HG02938 (cell line): ENCODE measurements around the gene SYNPO.

Source experiments
- ATAC-seq: cut with Tn5 transposase; IDR thresholded peaks from one replicate; pipeline ENCODE4 v1.9.1; 2021; ENCODE audit warnings: mild to moderate bottlenecking, moderate library complexity; ENCODE audit not compliant: unreplicated experiment

Gene SYNPO

GRCh38 chr5:150653762-150654556, 13.5 kb downstream of the SYNPO start:
- no peak for ATAC-seq

- no peak for ATAC-seq
Measured at GRCh38 chr5:150655221-150655620, 14.8 kb downstream of the SYNPO start.

GRCh38 chr5:150656191-150657132, 16.0 kb downstream of the SYNPO start:
- ATAC-seq, result peak; percentile 79

DNA sequence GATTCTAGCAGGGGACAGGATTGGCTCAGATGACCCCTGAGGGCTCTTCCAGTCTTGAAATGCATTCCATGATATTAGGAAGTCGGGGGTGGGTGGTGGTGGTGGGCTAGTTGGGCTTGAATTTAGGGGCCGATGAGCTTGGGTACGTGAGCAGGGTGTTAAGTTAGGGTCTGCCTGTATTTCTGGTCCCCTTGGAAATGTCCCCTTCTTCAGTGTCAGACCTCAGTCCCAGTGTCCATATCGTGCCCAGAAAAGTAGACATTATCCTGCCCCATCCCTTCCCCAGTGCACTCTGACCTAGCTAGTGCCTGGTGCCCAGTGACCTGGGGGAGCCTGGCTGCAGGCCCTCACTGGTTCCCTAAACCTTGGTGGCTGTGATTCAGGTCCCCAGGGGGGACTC, 17.7 kb downstream of the SYNPO start:
- no peak for ATAC-seq

DNA sequence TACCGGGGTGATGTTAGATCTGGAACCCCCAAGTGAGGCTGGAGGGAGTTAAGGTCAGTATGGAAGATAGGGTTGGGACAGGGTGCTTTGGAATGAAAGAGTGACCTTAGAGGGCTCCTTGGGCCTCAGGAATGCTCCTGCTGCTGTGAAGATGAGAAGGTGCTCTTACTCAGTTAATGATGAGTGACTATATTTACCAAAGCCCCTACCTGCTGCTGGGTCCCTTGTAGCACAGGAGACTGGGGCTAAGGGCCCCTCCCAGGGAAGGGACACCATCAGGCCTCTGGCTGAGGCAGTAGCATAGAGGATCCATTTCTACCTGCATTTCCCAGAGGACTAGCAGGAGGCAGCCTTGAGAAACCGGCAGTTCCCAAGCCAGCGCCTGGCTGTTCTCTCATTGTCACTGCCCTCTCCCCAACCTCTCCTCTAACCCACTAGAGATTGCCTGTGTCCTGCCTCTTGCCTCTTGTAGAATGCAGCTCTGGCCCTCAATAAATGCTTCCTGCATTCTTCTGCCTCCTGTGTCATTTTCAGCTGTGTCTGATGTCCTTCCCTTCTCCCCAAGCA, 18.3 kb downstream of the SYNPO start:
- no peak for ATAC-seq

GRCh38 chr5:150659360-150660107, 19.1 kb downstream of the SYNPO start:
- ATAC-seq, result no peak

- no peak for ATAC-seq
Measured at GRCh38 chr5:150660108-150660831, 19.8 kb downstream of the SYNPO start.

DNA sequence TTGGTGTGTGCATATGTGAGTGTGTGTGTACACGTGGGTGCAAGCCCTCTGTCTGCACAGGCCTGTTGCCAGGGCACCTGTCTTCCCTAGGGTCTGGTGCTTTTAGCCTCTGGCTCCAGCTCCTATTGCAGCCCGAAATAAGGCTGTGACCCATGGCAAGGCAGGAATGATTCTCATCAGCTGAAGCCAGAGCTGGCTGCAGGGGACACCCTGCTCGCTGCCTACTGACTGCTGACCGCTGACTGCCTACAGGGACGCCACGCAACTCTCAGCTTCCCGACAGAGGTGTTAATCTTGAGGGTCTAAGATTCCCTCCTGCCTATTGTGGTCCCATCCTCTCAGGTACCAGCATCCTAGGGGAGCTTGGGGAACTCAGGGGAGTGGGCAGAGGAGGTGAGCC, 20.6 kb downstream of the SYNPO start, which contains the start of gene MYOZ3:
Gene MYOZ3, plus strand, starts transcription at position 166 of the 400 bp plus-strand sequence. CDS start 1,691 bp downstream, outside the sequence.
- no peak for ATAC-seq

GRCh38 chr5:150661821-150662596, 21.5 kb downstream of the SYNPO start:
- no peak for ATAC-seq

DNA sequence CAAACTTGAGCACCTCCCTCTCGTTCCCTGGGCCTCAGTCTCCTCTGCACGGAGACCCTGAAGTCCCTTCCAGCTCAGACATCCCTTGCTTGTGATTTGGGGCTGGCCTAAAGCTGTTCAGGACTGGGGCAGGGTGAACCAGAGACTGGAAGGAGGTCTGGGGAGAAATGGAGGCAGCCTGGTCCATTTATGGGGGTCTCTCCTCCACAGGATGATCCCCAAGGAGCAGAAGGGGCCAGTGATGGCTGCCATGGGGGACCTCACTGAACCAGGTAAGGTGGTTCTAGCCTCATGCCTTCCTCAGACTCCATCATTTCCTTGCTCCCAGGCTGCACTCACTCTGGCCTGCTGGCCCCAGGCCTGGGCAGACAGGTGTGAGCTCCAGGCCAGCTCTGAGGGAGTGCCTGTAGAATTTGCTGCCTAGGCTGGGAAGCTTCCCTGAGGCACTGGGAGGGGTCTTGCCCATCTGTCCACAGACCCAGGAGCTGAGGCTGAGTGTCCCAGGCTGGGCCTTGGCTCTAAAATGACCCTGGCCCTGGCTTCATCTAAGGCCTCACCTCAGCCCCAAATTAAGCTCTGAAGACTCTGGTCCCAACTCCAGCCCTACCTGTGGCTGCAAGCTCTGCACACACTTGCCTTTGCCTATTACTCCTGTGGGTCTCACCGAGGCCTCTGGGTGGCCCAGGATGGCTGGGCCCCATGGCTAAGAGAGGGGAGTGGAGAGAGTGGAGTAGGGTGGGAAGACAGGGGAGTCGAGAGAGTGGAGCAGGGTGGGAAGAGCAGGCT, 22.5 kb downstream of the SYNPO start:
- no peak for ATAC-seq

- no peak for ATAC-seq
Measured at GRCh38 chr5:150663936-150664335, 23.5 kb downstream of the SYNPO start.

DNA sequence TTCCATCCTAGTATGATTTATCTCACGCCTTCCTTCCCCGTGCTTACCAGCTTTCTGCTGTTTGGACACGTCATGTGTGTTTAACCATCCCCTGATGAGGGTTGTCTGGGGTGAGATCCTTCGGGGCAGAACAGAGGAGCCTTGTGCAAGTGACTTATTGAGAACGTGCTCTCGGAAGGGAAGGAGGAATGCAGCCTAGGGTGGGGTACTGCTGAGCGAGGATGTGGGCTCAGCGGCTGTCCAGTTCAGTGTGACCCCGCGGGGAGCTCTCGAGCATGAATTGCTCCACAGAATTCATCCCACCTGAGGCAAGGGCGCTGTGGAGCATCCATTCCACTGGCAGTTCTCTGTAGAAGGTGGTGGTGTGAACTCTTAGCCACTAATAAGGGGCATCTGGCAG, 24.6 kb downstream of the SYNPO start:
- ATAC-seq, result no peak

DNA sequence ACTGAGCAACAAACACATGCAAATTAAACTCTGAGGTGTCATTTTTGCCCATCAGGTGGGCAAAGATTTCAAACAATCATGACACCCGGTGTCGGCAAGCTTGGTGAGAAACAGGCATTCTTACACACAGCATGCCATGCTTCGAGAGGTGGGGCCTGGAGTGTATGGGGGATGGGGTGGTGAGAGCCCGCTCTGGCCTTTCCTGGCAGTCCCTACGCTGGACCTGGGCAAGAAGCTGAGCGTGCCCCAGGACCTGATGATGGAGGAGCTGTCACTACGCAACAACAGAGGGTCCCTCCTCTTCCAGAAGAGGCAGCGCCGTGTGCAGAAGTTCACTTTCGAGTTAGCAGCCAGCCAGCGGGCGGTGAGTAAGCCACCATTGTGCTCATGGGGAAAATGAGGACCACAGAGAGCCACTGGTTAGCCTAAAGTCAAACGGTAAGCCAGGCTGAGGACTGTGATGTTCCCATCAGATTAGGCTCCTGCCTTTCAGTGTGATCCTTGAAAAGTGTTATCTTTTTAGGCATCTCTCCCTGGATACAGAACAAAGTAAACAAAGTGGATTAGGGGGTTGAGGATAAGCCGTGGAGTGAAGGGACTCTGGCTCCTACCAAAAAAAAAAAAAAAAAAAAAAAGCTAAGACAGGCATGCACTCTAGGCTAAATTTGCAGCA, 30.0 kb downstream of the SYNPO start:
- ATAC-seq, result no peak

GRCh38 chr5:150670948-150671310, 30.5 kb downstream of the SYNPO start:
- ATAC-seq, result no peak

DNA sequence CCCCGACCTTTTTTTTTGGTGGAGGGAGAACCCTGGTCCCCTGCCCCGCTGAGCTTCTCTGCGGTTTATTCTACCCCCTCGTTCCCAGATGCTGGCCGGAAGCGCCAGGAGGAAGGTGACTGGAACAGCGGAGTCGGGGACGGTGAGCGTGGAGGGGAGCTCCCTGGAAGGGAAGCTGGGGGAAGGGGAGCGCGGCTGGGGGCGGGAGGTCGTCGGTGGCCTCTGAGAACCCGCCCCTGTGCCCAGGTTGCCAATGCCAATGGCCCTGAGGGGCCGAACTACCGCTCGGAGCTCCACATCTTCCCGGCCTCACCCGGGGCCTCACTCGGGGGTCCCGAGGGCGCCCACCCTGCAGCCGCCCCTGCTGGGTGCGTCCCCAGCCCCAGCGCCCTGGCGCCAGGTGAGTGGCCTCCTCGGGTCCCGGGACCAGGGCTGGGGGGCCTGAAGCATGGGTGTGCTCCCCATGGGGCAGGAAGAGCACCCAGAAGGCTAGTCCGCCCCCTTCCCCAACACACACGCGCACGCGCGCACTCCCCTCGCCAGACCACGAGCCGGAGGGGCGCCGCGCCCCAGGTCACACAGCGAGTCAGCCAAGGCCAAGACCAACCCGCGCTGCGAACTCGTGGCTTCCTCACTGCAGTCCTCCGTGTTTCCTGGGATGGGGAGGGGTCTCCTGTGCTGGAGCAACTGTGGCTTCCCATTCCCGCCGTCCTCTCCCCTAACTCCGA, 31.2 kb downstream of the SYNPO start:
- no peak for ATAC-seq

DNA sequence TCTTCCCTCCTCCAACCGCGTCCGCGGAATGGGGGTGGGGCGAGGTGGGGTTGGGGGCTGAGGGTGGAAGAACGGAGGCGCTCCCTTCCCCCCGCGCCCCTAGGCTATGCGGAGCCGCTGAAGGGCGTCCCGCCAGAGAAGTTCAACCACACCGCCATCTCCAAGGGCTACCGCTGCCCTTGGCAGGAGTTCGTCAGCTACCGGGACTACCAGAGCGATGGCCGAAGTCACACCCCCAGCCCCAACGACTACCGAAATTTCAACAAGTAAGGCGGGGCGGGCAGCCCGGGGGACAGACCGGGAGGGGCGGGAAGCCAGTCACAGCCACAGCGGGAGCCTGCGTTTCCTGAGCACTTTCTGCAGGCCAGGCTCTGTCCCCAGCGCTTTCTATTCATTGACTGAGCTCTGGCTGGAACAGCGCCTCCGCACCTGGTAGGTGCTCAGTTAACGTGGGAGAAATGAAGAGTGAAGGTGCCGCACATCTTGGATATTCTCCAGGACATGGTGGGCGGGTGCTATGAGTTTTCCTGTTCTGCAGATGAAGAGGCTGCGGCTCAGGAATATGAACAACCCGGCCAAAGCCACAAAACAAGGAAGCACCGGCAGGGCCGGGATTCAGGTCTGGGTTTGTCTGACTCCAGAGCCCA, 31.9 kb downstream of the SYNPO start:
- no peak for ATAC-seq

- ATAC-seq, result no peak
Measured at GRCh38 chr5:150672884-150673275, 32.4 kb downstream of the SYNPO start.
